CD4-positive, alpha-beta T cell treated with Interleukin-12 subunit alpha and Interleukin-12 subunit beta, for 1 hour (primary cell): Measurements from ENCODE around the gene PDE3A.
"Not testable (repeated sequence)": the region's sequence is repeated elsewhere in the genome, so short reads cannot be mapped to it uniquely, and the experiment has no call there.

Experiments used
- DNase-seq: peaks from one replicate; pipeline ENCODE4 v3.0.0-alpha.2; 2020

The PDE3A gene

GRCh38 chr12:20505056-20505455 lies 136.7 kb downstream of the PDE3A start:
- no peak for DNase-seq

DNA sequence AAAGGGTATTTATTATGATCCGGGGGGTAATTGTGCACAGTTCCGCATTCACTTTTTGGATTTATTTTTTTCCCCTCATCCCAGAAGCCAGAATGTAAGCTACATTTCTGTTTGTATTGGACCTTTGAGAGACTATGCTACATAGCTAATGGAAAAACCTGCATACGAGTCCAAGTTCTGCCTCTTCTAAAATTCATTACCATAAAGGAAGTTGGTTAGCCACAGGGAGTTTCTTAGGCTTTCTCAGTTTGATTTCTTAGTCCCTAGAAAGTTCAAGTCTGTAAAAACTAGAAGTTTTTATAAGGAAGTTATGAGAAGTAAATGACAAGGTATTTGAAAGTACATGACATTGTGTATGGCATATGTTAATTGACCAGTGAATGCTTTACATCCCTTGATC lies 138.7 kb downstream of the PDE3A start:
- DNase-seq = no peak

DNA sequence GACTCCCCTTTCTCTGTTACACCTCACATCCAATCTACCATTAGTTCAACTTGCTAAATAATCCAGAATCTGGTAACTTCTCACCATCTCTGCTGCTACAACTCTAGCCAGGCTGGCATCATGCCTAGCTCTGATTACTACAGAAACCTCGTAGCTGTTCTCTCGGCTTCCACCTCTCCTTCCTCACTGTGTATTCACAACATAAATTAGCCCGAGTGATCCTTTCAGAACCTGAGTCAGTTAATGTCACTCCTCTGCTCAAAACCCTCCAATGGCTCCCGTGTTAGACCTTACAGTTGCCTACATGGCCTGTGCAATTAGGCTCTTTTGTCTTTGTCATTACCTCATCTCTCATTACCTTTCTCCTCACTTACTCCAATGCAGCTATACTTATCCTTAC lies 139.4 kb downstream of the PDE3A start:
- no peak for DNase-seq

GRCh38 chr12:20508359-20508758 lies 140.0 kb downstream of the PDE3A start:
- no peak for DNase-seq

DNA sequence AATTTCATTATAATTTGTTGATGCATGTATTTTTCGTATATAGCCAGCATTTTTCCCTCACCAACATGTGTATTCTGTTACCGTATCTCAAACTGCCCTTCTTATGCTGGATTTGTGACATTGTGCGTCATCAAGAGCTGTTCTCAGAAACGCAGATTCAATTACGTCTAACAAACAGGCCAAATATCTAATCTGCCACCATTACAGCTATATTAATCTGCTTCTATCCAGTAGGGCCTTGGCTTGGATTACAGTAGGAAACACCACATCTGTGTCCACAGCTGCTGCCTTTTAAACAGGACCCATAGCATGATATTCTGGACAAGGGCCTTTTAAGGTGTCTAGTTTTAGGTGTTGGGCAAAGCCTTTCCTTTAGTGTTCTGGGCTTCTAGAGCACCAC lies 140.6 kb downstream of the PDE3A start:
- no peak for DNase-seq

DNA sequence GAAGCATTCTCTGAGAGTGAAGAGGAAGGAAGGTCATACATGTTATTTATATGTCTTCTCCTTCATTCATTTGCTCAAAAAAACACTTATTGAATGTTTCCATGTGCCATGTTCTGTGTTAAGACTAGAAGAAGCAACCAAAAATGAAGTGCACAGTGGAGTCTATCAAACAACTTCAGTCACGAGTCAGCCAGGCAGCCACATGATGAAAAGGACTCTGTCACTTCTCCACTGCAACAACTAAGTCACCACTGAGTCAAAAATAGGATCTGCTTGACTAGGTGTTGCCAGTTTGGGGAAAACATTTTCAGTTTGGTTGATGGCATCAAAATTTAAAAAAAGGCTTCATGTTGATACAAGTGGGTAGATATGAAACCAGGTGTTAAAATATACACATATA lies 142.5 kb downstream of the PDE3A start:
- DNase-seq = no peak

DNA sequence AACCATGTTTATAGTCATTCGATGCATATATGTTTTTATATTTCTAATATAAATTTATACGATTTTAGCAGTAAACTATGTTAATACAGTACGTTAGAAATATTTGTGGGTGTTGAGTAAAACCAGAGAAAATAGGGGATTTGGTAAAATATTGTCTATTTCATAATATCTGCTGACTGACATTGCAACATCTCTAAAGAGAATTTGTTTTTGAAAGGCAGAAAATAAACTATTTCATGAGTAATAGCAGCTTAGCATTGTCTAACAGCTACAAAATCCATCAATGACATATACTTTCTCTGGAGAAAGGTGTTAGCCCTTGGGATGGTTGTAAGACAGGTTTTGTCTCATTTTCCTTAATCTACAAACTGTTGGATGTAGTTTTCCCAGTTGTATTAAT lies 144.9 kb downstream of the PDE3A start:
- DNase-seq = no peak

DNA sequence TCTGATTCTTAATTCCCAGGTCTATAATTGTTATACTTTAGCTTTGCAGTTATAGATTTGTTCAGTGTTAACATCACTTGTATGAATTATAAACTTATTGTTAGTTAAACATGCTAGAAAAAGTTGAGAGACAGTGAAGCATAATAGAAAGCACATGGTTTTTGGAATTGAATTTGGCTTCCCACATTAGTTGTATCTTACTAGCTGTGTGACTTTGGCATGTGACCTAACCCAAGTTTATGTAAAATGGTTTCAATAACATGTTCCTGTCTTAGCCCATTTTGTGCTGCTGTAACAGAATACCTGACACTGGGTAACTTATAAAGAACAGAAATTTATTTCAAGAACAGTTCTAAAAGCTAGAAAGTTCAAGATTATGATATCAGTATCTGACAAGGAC lies 146.3 kb downstream of the PDE3A start:
- DNase-seq = no peak

- DNase-seq = no peak
These were observed 152.2 kb downstream of the PDE3A start for GRCh38 chr12:20520532-20520931.

- DNase-seq = no peak
These were observed 155.3 kb downstream of the PDE3A start for GRCh38 chr12:20523658-20524057.

DNA sequence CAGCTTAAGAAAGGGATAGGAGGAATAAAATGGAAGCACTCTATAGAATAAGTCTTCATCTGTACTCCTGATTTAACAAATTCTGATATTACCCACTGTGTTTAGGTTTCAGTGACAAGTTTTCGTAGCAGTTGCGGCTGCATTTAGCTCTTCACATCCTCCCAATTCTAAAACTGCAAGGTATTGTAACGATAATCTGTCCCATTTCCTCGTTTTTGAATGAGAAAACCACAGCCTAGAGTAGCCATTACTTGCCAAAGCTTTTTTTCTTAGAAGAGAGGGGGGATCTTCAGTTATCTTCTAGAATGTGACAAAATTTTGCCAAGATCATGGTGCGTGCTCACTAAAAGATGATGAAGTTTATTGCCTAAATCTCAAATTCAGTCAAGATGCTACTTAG lies 155.8 kb downstream of the PDE3A start:
- no peak for DNase-seq

DNA sequence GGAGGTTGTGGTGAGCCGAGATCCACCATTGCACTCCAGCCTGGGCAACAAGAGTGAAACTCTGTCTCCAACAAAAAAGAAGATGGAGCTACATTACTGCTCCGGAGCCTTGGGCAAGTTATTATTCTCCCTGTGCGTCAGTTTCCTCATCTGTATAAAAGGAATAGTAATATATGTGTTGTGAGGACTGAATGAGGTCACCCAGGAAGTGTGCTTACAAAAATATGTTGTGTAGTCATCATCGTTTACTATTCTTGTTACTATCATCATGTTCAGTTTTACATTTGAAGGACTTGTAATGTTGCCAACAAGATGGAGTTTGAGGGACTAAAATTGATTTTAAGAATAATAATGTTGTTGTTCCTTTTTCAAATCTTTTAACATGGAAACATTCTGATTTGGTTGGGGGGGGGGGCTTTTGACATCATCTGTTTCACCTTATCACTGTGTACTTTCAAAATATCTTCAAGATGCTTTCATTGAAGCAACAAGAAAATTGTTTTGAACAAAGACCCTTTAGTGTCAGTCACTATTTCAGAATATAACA lies 156.8 kb downstream of the PDE3A start:
- DNase-seq = no peak

DNA sequence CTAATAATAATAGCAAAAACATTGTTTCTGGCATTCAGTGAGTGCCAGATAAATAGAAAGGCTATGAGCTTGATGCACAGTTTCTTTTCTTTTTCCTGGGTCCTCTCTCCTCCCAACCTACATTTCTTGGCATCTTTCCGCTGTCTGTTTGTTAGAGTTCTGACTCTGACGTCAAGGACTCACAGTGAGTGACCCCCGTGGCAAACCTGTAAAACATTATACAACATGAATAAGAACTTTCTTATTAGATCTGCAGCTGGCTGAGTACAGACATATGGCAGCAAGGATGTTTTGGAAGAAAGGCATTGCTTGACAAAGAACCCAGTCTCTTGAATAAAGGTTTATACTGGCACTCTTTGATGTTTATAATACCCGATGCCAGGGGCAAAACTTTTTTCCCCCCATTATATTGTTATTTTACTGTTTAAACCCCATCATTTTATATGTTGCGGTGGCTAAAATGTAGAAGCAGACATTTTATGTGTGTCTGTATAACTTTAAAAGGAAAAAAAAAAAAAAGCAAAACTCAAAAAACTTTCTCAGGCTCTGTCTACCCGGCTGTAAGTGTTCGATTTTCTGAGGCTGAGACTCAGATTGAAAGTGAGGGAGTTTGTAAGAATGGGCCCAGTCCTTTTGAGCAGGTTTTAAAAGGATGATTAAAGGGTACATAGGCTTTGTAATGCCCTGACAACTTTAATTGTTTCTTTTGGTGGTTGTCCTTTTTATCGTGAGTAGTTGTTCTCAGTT lies 159.3 kb downstream of the PDE3A start:
- DNase-seq = no peak

DNA sequence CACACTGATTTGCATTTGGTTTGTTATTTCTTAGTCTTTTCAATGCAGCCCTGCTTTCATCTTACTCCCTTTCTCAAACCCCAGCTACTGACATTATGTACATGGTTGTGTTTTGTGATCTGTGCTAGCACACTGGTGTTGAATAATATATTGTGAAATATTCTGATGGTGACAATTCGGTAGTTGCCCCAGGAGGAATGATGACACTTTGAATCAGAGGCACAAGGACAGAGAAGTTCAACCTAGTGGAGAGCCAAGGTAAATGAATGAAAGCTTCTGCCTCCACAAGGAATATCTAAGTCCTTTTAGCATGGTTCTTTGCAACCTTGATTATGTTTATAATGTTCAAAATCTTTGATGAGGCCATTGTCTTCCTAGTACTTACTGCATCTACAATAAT lies 159.9 kb downstream of the PDE3A start:
- no peak for DNase-seq

DNA sequence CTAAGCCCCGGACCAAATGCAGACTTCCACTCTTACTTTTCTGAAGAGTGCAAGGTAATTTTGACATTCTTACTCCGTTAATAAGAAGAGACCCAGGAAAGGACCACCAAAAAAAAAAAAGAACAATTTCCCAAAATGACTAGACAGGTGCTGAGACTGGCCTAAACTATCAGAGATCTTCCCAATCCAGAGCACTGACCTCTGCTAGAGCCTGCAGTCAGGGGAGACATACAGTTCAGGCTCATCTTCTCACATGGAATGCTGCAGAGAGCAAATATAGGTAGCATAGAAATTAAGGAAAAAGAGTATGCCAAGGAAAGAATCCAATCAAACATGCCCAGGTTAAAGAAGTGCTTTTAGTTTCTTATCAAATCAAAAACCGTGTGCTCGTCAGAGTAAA lies 177.9 kb downstream of the PDE3A start:
- DNase-seq = no peak

DNA sequence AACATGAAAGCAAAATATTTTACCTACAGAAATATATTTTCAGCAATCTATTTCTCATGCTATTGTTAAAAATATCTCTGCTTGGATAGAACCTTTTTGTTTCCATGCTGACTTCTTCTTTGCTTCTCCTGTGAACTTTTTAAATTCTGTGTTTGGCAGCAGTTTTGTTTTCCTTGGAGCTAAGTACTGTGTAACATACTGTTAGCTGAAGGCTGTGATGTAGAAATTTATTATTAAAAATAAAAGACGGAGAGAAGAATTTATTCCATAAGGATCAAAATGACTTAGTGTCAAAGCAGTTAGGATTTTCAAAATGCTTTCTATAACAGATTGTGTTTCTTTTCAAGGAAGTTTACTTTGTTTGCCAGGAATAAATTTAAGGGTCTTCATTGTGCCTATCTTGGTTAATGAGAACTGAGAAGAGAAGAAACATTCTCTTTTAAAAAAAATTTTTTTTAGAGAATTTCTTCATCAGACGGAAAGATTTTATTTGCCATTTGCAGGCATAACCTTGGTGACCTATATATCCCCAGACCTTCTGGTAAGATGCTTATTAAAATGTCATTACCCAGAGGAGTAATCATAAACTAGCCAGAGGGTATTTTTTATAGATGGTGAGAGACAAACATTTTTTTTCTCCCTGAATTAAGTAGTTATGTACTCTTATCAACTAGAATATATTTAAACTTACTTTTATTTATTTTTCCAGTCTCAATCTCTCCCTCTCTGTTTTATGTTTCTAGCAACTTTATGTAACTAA lies 179.7 kb downstream of the PDE3A start:
- no peak for DNase-seq

DNA sequence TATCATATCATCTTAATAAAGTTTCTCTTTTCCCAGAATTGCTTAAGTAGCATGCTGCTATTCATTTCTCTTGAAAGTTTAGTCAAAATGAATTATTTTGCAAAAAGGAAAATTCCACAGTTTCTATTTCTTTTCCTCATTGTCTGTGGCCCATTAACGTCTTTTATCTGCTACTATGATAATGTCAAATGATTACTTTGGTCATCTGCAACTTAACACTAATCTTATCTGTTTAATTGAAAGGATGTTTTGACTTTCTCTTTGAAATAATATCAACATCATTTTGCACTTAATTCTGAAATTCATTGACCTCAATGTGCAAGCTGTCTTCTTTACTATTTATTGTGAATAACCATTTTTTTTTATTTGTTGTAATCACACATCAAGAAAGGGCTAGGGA lies 180.3 kb downstream of the PDE3A start:
- no peak for DNase-seq

DNA sequence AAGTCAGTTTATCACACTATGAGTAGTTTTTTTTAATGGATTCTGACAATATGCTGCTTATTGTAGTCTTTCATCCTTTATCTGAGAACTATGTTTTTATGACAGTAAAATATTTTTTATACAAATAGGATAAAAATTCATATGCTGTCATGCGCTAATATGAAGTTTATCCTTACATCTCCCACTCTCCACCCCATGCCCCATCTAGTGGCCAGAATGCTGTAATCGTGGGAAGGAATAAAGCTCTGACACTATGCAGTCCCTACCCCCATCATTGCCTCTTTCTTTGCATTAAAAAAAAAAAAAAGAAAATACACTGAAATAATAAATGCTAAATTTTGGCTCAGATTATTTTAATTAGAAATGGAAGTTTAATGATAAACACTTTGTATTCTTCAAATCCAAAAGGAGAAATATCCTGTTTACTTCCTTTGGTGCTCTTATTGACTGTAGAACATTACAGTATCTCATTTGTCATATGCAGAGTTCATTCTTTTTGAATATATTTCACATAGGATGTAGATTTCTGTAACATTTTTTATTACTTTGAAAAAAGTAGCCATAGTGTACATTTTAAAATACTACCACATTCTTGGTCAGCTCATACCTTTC lies 180.9 kb downstream of the PDE3A start:
- no peak for DNase-seq

DNA sequence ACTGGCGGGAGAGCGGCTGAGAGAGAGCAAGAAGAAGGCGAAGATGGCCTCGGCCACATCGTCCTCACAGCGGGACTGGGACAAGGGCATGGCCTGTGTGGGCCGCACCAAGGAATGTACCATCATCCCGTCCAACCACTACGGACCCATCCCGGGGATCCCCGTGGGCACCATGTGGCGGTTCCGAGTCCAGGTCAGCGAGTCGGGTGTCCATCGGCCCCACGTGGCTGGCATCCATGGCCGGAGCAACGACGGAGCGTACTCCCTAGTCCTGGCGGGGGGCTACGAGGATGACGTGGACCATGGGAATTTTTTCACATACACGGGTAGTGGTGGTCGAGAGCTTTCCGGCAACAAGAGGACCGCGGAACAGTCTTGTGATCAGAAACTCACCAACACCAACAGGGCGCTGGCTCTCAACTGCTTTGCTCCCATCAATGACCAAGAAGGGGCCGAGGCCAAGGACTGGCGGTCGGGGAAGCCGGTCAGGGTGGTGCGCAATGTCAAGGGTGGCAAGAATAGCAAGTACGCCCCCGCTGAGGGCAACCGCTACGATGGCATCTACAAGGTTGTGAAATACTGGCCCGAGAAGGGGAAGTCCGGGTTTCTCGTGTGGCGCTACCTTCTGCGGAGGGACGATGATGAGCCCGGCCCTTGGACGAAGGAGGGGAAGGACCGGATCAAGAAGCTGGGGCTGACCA lies 183.6 kb downstream of the PDE3A start:
- not testable (repeated sequence) for DNase-seq

DNA sequence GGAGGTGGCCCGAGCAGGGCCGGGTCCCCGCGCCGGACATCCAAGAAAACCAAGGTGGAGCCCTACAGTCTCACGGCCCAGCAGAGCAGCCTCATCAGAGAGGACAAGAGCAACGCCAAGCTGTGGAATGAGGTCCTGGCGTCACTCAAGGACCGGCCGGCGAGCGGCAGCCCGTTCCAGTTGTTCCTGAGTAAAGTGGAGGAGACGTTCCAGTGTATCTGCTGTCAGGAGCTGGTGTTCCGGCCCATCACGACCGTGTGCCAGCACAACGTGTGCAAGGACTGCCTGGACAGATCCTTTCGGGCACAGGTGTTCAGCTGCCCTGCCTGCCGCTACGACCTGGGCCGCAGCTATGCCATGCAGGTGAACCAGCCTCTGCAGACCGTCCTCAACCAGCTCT lies 184.2 kb downstream of the PDE3A start:
- DNase-seq = not testable (repeated sequence)

GRCh38 chr12:20555015-20555414 lies 186.7 kb downstream of the PDE3A start:
- no peak for DNase-seq

DNA sequence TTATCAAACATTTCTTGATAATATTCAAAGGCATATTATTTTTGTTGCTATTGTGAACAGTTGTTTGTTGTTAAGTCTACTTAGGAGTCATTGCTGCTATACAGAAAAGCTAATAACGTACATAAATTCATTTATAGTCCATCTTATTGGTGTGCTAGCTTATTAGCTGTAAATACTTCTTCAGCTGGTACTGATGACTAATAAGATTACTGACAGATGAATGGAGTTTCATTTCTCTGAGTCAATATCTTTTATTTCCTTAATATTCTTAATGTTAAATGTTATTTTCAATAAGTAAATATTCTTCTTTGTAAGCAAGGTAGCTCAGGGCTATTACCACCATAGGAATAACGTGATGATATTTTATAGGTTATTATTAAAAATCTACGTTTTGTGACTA lies 187.4 kb downstream of the PDE3A start:
- DNase-seq = no peak

DNA sequence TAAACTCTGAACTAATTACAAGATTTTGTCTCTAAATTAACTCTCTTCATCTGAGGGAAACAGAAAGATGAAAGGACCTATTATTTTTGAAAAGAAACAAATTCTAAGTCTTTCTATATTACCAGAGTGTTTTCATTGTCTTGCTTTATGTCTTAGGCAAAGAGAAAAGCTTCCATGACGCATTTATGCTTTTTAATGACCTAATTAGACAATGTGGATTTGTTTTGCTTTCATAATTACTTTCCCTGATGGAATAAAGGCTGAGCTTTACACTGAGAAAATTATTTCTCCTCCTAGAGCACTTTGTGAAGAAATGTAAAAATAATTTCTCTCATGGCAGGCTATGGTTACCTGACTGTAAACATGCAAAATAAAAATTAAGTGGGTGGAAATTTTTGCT lies 188.8 kb downstream of the PDE3A start:
- no peak for DNase-seq
